HG02610 (cell line): Measurements from ENCODE around the gene CD58.
"Not testable (repeated sequence)": the region's sequence is repeated elsewhere in the genome, so short reads cannot be mapped to it uniquely, and the experiment has no call there.

Experiments used
- ATAC-seq: cut with Tn5 transposase; IDR thresholded peaks from one replicate; pipeline ENCODE4 v1.9.1; 2021; ENCODE audit warnings: mild to moderate bottlenecking, moderate library complexity; ENCODE audit not compliant: unreplicated experiment

CD58 gene

DNA sequence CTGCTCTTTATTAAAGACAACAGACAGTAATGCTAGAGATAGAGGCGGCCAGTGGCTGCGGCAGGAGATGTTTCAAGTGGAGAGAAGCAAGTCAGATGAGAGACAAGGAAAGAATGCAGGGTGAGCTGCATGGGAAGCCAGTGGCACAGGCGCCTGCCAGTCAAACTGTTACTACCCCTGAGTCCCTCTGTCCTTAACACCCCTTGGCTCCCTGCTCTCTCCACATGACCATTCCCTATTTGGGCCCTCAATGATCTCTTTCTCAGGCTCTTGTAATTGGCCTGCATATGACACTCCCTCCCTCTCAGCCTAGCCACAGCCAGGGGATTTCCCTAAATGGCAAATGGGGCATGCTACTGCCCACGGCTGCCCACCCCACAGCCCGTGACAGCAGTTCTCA is 22.6 kb upstream of the CD58 start:
- not testable (repeated sequence) for ATAC-seq

DNA sequence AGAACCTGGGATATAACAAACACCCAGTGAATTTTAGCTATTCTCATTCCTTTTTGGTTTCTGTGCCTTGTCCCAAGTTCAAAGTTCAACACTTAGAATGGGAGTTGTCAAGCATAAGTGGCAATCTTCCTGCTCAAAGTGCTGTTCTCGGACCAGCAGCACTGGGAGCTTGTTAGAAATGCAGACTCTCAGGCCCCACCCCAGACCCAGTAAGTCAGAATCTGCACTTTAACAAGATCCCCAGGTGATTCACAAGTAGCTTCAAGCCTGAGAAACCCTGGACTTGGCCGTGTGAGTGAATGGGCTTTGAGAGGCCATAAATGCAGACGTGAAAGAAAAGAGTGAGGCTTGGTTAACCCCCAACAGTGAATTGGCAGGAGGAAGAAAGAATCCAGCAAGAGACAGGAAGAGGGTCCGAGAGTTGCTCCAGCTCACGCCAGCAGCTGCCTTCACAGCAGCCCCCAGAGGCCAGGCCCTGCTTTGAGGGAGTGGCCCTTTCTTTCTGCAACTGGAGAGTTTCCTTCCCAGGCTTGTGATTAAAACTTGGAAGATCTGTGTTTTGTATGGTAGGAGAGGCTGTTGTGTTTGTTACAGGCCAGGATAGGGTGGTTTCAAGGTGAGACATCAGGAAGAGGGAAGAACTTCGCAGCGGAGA is 21.3 kb upstream of the CD58 start:
- ATAC-seq = not testable (repeated sequence)

DNA sequence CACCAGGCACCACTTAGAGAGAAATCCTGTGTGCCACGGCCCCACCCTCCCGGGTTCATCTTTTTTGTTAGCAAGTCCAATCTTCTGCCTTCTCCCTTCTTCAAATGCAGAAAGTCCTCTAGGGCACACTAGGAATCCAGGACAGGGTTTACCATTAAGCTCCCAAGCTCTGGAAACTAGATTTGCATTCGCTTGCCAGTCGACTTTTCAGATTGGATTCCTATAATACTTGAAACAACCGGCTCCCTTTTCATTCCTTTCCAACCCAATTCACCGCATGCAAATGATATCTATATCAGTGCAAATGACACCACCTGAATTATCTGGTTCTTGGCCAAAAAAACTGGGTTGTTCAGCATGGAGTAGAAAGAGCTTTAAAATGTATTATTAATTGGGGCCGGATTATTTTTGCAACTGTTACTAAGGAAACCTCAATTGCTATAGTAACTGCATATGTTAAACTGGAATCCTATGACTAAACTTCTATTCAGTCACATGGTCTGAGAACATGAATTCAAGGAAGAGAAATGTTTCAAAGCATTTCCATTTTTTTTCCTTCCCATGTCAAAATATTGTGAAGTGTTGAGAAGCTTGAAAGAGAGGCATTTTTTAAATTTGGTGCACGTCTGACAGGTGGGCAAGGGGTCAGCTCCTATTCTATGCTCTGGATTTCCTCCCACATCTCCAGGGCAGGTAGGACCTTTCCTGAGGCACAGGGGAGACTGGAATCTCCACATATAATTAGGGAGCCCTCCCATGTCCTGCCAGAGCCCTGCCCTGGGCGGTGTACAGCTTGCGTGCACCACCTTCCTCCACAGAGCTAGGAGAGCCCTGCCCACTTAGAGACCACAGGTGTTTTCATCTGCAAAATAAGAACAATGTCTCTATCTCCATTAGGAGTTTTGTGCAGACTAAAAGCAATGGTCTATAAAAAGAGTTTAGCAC is 20.5 kb upstream of the CD58 start:
- not testable (repeated sequence) for ATAC-seq

DNA sequence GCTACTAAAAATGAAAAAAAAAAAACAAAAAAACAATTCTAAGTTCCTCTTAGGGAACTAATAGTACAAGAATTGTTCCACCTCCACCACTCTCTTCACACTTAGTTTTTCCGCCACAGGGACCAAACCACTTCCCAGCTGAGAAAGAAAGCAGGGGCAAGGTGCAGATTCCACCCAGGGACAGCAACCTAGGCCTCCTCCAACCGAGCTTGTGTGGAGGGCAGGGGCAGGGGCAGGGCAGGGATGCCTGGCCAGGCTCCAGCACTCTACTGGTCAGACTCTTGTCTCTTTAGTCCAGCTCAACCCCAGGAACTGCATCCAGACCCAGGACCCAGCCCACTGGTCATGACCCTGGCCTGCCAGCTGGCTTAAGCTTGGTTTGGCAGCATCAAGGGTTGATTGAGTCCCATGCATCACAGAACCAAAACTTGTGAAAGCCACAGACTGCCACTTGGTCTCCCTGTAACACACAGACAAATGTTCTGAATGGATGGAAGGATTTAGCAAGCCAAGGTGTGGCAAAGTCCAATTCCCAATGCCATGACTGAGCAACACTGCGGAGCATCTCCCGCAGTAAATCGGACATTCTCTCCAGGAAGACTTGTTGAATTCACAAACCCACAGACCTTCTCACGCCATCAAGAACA is 19.7 kb upstream of the CD58 start:
- ATAC-seq = not testable (repeated sequence)

DNA sequence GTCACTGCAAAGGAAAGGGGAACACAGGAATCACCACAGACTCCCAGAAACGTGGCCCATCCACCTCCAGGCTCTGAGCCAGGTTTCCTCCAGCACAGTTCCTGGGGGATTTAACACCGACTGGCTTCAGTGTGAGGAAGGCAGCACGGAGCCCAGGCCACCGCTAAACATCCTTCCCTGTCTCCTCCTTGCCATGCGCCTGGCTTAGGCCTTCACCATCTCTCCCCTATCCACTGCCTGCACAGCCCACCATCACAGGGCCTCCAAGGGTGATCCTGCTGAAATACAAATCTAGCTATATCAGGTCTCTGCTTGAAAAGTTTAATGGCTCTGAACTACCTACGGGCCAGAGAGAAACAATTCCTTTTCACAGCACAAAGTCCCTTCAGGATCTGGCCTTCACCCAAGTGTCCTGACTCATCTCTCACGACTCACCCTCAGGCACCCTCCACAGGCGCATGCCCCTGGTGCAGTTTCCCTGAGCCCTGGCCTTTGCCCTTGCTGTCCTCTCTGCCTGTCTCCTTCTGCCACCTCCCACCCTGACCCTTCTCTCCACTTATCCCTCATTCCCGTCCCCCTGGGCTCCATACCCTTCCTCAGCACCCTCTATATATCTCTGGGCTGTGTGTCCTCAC is 18.4 kb upstream of the CD58 start:
- not testable (repeated sequence) for ATAC-seq

DNA sequence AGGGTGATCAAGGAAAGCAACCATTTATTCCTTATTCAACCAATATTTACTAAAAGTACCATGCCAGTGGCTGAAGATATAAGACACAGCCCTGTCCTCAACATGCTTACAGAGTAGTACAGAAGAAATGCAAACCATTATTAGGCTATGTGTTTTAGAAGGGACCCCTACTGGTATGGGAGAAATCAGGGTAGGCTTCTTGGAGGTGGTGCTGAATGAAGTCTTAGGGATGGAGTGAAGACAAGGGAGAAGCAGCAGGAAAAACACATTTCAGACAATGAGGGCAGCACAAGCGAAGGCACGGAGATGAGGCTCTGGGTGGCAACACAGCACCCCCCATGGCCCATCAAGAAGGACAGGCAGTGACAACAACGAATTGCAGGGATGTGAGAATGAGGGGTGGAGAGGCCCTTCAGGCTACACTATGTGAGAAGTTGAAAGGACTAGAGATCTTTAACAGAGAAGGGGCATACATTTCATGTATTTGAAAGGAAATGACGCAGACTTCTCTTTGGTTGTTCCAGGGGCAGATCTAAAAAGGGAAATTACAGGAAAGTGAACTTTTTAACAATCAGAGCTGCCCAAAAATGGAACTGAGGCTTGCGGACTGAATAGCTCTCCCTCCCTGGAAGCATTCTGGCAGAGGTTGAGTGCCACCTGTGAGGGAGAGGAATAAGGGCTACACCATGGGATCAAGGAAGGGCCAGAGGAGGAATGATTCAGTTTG is 16.8 kb upstream of the CD58 start:
- ATAC-seq = no peak

DNA sequence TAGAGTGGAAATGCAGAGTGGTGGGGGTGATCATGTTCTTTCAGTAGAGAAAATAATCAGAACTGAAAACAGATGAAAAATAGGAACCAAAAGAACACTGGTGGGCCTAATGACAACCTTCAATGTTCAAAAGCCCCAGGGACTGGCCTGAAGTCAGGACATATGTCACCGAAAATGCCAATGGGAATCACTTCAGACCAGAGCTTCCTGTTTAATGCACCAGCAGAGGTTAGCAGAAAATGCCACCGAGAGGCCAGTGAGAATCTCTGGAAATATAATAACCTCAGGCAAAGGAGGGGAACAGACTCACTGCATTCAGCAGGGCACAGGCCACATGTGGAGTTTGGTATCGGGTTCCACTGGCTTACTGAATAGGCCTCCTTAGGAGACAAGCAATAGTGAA is 15.9 kb upstream of the CD58 start:
- ATAC-seq = peak; percentile 71

DNA sequence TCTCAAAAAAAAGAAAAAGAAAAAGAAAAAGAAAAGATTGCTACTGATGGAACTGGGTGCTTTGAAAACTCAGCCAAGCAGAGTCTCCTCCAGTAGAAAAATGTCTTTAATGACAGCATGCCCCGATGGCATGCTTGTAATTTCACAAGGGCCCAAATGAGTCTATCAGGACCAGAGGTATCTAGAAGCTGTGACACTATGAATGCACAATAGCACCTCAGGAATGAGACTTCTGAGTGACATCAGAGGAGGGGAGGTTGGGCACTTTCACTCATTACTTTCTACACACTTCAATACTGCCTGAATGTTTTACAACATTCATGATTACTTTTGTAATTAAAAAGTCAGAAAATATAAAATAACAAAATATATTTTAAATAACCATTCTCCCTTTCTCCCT is 15.1 kb upstream of the CD58 start:
- peak; percentile 43 for ATAC-seq

DNA sequence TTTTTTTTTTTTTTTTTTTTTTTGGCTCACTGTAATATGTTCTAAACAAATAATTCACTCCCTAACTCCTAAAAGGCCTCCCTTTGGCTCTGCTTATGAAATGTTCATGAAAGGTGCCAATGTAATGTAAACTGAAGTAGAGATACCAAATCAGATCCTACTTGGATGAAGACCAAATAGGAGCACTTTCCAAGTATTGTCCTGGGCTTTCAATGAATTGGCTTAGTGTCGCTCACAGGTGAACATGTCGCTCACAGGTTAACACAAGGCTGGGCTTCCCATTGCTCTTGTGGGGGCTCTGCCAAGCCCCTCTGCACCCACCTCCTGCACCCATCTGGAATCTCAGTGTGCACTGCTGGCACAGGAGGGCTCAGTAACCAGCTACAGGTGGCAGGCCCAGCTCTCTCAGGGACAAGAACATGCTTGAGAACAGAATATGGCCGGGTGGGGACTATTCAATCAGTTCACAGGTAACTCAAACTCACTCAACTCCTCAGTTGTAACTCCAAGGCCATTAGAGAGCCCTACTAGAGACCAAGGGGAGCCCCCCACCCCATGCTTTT is 10.6 kb upstream of the CD58 start:
- ATAC-seq = no peak

DNA sequence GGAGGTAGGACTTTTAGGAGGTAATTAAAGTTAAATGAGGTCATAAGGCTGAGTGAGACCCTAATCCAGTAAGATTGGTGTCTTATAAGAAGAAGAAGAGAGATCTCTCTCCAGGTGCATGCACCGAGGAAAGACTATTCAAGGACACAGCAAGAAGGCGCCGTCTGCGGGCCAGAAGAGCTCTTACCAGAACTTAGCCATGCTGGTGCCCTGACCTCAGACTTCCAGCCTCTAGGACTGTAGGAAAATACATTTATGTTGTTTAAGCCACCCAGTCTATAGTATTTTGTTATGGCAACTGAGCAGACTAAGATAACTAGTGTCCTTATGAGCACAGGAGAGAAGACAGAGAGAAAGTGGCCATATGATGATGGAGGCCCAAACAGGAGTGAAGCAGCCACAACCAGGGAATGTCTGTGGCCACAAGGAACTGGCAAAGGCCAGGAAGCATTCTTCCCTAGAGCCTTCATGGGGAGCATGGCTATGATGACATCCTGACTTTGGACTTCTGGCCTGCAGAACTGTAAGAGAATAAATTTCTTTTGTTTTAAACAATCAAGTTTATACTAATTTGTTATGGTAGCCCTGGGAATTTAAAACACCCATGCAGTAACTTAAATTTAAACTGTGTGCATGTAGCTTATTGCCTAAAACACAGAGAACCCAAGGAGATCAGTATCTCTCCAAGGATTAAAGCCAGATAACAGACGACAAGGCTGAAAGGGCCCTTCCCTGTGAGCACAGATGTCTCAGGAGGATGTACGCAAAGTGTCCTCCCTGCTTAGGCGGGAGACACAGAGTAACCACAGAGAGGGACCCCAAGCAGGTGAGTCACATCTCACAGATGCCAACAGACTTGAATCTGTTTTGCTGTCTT is 9.9 kb upstream of the CD58 start:
- no peak for ATAC-seq

DNA sequence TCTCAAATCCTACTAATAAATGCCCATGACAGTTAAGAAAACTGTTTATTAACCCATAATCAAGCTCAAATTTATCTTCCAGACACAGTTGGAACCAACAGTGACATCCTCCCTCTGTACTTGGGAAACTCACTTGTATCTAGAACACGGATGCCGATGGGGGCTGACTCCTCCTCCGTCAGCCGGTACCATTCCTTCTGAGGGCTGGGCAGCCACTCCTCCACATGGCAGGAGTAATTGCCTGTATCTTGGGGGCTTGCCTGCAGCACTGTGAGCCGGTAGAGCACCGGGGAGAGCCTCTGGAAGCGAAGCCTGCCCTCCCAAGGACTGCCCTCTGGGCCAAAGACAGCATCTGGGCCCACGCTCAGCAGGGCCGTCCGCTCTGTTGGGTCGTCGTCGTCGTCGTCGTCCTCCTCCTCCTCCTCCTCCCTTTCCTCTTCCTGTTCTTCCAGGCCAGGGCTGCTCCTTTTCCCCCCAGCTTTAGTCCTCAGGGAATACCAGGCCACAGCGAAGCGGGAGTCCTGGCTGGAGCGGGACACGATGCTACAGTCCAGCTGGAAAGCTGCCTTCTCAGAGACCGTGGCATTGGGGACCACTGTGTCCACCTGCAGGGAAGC is 8.5 kb upstream of the CD58 start:
- no peak for ATAC-seq

DNA sequence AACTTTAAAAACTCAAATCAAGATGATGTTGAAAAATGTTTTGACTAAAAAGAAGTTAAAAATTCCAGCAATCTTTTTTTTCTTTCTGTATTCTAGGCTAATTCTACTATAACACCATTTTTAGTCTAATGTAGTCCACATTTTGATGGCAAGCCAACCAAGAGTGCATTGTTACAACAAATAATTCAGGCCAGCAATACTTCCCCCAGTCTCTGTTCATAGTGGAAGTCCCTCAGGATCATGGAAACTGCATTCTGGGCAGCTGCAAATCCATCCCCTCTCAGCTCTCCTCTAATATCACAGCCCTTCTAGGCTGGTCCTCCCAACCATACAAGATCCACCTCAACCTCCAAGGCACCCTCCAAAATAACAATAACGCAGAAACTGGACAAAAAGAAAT is 7.8 kb upstream of the CD58 start:
- ATAC-seq = no peak

DNA sequence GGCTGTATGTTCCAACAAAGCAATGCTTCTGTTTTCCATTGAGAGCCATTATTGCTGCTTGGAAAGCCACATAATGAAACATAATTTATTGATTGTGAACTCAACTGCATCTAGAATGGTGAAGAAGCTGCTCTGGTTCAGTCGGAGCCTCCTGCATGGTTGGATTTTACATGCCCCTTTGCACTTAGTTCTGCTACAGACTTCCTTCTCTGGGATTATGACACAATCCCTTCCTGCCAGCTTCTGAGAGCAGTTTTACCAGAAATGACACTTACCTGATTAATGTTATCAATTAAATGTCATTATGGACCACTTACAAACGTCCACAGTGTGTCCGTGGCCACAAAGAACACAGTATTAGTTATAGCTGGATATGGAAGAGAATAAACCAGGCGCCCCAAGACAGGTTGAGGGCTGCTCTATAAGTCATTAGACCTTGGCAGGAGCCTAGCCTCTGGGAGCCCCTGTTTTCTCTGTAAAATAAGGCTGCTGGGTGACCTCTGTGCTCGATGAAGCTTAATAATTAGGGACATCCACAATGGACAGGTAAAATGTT is 7.0 kb upstream of the CD58 start:
- no peak for ATAC-seq

DNA sequence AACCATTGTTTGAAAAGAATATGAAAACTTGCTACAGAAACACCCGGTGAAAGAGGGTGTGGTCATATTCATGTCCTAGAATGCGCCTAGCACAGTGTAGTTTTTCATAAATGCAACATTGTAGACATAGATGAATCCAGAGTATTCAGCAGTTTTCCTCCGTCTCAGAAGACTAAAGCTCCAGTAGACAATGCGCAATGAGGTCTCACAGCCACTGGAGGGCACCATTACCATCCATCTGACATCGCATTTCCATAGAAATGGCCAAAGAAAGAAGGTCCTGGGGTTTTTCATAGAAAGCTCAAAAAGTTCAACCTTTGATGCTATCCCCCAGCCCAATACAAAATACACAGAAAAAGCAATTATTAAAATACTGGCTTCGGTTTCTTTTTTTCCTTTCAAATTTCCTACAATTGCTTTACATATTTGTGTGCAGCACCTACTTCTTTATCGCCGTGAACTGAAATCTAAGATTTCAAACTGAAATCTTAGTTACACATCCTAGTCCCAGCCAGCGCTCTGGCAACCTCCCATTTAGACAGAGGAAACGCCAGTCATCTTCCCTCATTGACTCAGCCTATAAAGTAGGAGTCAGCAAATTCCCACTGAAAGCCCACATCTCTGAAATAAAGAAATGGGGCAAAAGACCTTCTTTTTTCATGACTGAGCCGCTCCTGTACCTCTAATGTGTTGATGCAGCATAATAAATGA is 3.9 kb upstream of the CD58 start:
- no peak for ATAC-seq

DNA sequence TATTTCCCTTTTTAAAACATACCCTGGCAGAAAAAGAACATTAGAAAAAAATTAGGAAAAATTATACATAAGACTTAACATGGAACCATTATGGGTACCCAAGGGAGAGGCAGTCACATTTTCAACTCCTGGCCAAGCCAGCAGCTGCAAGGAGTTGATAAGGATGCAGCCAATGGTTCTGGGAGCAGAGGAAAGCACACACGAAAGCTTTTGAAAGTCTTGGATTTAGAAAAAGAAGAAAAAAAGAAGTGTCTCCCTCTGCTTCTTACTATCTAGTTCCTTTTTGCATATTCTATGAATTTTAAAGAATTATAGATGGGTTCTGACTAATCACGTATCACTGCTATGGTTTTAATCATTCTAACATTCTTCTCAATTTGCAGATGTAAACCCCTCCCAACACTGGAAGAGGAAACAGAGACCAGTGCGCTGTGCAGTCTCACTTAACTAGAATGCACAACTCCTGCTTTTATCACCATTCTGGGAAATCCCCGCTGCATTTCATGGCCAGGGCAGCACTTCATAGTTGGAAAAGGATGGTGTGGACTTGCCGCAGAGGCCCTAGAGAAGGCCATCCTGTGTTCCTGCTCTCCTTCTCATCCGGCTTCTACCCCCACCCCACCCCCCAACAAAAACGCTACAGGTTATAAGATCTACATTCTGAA is 2.7 kb upstream of the CD58 start:
- ATAC-seq = no peak

DNA sequence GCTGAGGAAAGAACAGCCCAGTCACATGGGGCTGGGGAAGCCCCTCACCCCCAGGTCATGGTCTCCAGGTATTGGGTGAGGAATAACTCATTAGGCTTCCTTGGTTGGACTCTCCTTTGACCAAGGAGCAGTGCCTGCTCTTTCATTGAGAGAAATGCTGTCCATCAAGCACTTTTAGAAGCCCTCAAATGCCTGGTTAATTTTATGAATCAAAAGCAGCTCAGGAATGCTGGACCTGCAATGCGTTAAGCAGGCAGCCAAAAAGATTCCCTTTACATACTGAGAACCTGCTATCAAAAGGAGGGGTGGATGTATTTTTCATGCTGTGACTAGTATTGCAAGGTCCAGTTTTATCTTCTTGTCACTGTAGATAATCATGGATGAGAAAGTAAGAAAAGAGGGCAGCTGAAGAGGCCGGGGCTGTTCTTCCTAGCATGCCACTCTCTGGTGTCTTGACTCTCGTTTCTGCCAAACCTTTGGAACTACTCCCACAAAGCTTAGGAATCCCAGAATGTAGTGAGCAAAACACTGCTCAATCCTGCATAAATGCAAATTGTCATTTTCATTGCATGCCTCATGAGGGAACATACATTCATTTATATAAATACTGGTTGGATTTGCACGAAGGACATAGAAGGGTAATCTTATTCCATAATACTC is 2.1 kb upstream of the CD58 start:
- ATAC-seq = no peak

DNA sequence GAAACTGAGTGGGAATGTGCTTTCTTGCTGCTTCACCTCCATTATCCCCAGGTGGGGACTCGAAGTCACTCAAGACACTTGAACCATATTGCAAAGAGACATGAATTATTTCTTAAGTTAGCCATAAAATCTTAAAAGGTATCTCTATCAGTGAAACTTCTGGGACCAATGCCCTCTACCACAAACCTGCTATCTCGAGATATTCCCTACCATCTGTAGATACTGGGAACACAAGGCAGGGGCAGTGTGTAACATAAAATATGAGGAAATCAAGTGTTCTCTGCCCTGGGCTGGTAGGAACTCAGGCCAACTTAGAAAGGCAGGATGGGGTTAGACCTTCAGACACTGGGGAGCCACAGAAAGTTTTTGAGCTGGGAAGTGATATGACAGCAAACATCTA is 1.3 kb upstream of the CD58 start:
- ATAC-seq = no peak
